Measurements from ENCODE around the gene AWAT1. TPM values are rescaled to one million over a fixed set of nuclear protein-coding genes. Genes with fewer than 3 reads are reported as not detected.

Gene AWAT1
- polyA plus RNA-seq, 1 donor (not counting 4 experiments of a cell fraction or from before 2014, with no cell fraction given), result not detected

DNA sequence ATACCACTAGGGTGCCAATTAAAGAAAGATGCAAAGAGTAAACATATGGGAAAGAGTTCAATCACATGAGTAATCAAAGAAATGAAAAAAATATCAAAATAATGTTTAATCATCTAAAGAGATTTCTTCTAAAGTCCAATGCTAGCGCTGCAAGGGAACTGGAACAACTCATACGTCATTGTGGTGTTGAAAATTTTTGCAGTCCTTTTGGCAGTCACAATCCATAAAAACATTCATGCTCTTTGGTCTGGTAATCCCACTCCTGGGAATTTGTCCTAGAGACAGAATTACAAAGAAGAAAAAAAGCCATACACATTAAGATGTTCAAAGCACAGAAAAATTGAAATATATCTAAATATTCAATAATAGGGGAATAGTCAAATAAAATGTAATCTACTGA is 21.0 kb downstream of the AWAT1 start:
- H3K4me2 ChIP-seq (ENCODE audit: control insufficient read depth, extremely low read depth, insufficient read depth, low read depth, low read length), result no peak overlapping the region
- H4K20me1 ChIP-seq (ENCODE audit: control insufficient read depth, extremely low read depth, insufficient read depth, low read length), result no peaks in the 10 kb centered on the region
- no peaks in the 10 kb centered on the region for H3K9me1 ChIP-seq (ENCODE audit: control insufficient read depth, extremely low read depth, insufficient read depth, low read length)
- no peaks in the 10 kb centered on the region for H3K36me3 ChIP-seq (ENCODE audit: control insufficient read depth in 2 of 2, extremely low read depth in 1 of 2, insufficient read depth in 2 of 2, low read length in 2 of 2)
- H3K27me3 ChIP-seq (ENCODE audit: control insufficient read depth, extremely low read depth, insufficient read depth, low read length), result no peaks in the 10 kb centered on the region
- no peak overlapping the region for H3K4me3 ChIP-seq (ENCODE audit: control insufficient read depth in 2 of 3, extremely low read depth in 1 of 3, insufficient read depth in 2 of 3, low read depth in 1 of 3, low read length in 3 of 3)
- no peak for TF ChIP-seq EZH2 (IDR thresholded peaks at IDR 0.05; ENCODE audit: low read length)
- TF ChIP-seq, protein P1, sequence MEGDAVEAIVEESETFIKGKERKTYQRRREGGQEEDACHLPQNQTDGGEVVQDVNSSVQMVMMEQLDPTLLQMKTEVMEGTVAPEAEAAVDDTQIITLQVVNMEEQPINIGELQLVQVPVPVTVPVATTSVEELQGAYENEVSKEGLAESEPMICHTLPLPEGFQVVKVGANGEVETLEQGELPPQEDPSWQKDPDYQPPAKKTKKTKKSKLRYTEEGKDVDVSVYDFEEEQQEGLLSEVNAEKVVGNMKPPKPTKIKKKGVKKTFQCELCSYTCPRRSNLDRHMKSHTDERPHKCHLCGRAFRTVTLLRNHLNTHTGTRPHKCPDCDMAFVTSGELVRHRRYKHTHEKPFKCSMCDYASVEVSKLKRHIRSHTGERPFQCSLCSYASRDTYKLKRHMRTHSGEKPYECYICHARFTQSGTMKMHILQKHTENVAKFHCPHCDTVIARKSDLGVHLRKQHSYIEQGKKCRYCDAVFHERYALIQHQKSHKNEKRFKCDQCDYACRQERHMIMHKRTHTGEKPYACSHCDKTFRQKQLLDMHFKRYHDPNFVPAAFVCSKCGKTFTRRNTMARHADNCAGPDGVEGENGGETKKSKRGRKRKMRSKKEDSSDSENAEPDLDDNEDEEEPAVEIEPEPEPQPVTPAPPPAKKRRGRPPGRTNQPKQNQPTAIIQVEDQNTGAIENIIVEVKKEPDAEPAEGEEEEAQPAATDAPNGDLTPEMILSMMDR (optimal IDR thresholded peaks at IDR 0.05 in 1 of 3, IDR thresholded peaks at IDR 0.05 in 1 of 3, conservative IDR thresholded peaks at IDR 0.05 in 1 of 3; ENCODE audit: extremely low read depth in 1 of 3, insufficient read depth in 2 of 3, low read length in 3 of 3), result no peak
- FAIRE-seq (no peak), DNase-seq (ENCODE audit: low read depth, low spot score) (no peak)
- no peak overlapping the region for H3K9ac ChIP-seq (ENCODE audit: control insufficient read depth, extremely low read depth, insufficient read depth, low read length)
- no peak overlapping the region for H2AFZ ChIP-seq (ENCODE audit: control insufficient read depth, low read length)
- H3K27ac ChIP-seq (ENCODE audit: control insufficient read depth, insufficient read depth, low read length), result no peak overlapping the region
- H3K4me1 ChIP-seq (ENCODE audit: control insufficient read depth, extremely low read depth, insufficient read depth, low read length), result peaks cover 18% of the 10 kb centered on the region
- dilution Hi-C loops (cut with MboI; ENCODE audit: extremely low pct_ligation_motif_present, low sequenced_read_pairs), result no loop called here
- no peaks in the 10 kb centered on the region for H3K9me3 ChIP-seq (ENCODE audit: control insufficient read depth, low read depth, low read length)
- no peaks in the 10 kb centered on the region for H3K79me2 ChIP-seq (ENCODE audit: control insufficient read depth, insufficient read depth, low read length)

DNA sequence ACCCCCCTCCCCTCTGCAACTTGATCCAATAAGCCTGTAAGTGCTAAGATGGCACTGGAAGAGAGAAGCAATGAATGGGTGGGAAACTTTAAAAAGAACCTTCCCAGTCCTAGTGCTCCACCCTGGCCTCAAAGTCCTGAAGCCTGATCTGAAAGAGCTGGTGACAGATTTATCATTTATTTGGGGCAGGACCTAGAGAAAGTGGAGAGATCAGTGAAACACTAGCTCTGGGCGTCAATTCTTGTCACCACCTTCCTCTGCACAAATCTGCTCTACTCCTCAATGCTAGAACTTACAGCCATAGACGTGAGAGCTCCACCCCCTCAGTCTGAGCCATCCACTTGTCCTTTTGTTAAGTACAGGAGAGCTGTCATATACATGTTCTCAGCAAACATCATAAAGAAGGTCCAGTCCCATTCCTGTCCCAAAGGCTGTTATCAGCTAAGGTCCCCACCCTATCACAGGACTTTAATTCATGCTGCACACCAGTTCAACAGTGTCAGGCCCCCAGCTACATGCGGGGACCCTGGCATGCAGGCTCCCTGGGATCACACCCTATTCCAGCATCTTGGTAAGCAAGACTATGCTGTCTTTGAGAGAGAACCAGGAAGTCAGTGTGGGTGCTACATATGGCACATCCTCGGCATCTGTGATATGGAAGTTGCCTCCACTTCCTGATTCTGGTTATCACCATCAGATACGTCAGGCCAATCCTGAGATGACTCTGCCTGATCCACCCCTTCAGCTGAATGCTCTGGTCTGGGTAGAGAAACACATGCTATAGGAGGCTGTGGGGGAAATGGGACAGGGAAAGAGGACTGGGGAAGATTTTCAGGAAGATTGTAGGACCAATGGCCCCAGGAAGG is 23.2 kb downstream of the AWAT1 start:
- Histone ChIP-seq H3K9ac (ENCODE audit: control insufficient read depth, extremely low read depth, insufficient read depth, low read length) (no peak overlapping the region), H3K27ac (ENCODE audit: control insufficient read depth, insufficient read depth, low read length) (no peak overlapping the region), H3K4me2 (ENCODE audit: control insufficient read depth, extremely low read depth, insufficient read depth, low read depth, low read length) (no peak overlapping the region), H2AFZ (ENCODE audit: control insufficient read depth, low read length) (no peak overlapping the region), H3K4me1 (ENCODE audit: control insufficient read depth, extremely low read depth, insufficient read depth, low read length) (peaks cover 19% of the 10 kb centered on the region), H3K9me1 (ENCODE audit: control insufficient read depth, extremely low read depth, insufficient read depth, low read length) (peaks cover 2% of the 10 kb centered on the region), H3K9me3 (ENCODE audit: control insufficient read depth, low read depth, low read length) (no peaks in the 10 kb centered on the region), H3K4me3 (ENCODE audit: control insufficient read depth in 2 of 3, extremely low read depth in 1 of 3, insufficient read depth in 2 of 3, low read depth in 1 of 3, low read length in 3 of 3) (no peak overlapping the region), H3K36me3 (ENCODE audit: control insufficient read depth in 2 of 2, extremely low read depth in 1 of 2, insufficient read depth in 2 of 2, low read length in 2 of 2) (no peaks in the 10 kb centered on the region), H3K79me2 (ENCODE audit: control insufficient read depth, insufficient read depth, low read length) (no peaks in the 10 kb centered on the region), H4K20me1 (ENCODE audit: control insufficient read depth, extremely low read depth, insufficient read depth, low read length) (no peaks in the 10 kb centered on the region), H3K27me3 (ENCODE audit: control insufficient read depth, extremely low read depth, insufficient read depth, low read length) (no peaks in the 10 kb centered on the region)
- FAIRE-seq, result no peak
- TF ChIP-seq EZH2 (IDR thresholded peaks at IDR 0.05; ENCODE audit: low read length), result no peak
- TF ChIP-seq, protein P1 (optimal IDR thresholded peaks at IDR 0.05 in 1 of 3, IDR thresholded peaks at IDR 0.05 in 1 of 3, conservative IDR thresholded peaks at IDR 0.05 in 1 of 3; ENCODE audit: extremely low read depth in 1 of 3, insufficient read depth in 2 of 3, low read length in 3 of 3), result no peak
- dilution Hi-C loops (cut with MboI; ENCODE audit: extremely low pct_ligation_motif_present, low sequenced_read_pairs), result no loop called here
- no peak for DNase-seq (ENCODE audit: low read depth, low spot score)

Data from keratinocyte (primary cell).